GM12873 (cell line): ENCODE measurements around the gene RPS6KA5.

ENCODE experiments used
- CTCF ChIP-seq: IDR thresholded peaks from 2 replicates; pipeline ENCODE4 v1.5.1; 2012; ENCODE audit warnings: low read depth, mild to moderate bottlenecking, moderate library complexity, low read length, control low read depth; ENCODE audit not compliant: insufficient read depth; ENCODE audit errors: missing control alignments

The RPS6KA5 gene

DNA sequence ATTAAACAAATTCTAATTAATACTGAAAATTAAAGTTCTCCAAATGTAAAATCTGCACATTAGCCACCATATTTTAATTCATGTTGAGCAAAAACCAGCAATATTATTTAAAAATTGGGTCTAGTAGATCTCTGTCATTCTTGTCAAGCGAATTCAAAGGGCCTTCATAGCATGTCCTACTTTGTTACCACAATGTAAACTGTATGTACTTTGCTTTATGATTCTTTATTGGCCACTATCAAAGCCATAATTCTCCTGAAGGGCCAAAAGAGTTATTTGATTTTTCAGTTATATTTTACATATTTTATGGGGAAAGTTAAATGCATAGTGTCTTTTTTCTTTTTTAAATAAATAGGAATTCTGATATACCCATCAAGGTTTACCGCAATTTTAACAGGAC is 117.9 kb downstream of the RPS6KA5 start:
- no peak for TF ChIP-seq CTCF

DNA sequence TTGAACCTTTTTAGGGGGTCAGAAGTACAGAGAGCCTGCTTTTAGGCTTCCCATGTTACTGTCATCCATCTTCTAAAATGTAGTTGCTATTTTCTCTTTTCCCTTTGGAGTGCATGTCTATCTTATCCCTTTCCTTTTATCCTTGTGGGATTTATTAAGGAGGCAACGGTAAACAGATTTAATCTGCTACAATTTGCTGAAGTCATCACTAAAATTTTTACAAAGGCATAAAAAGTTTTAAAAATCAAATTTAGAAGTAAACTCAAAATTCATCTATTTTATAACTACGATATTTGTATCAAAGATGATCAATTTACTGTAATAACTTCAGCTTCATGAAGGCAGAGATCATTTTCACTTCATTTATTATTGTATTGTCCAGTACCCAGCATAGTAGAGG is 118.7 kb downstream of the RPS6KA5 start:
- TF ChIP-seq CTCF, result no peak

DNA sequence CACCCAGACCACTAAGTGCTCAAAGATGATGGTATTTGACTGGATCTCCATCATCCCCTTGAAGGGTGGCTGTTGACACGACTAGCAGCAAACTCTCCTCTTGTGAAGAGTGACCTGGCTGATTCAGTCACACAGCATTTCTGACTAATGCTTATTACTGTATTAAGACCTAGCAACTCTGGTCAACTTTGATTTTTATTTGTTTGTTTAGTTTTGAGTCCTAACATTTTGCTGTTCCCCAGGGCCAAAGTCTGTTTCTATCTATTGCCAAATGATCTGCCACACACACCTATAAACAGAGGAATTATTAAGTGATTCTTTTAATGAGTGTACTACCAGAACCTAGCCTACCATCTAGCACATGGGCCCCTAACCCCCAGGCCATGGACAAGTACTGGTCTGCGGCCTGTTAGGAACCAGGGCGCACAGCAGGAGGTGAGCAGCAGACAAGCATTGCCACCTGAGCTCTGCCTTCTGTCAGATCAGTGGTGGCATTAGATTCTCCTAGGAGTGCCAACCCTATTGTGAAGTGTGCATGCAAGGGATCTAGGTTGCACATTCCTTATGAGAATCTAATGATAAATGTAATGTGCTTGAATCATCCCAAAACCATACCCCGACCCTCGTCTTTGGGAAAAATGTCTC is 120.0 kb downstream of the RPS6KA5 start:
- TF ChIP-seq CTCF, result no peak

GRCh38 chr14:90938615-90939014 is 121.8 kb downstream of the RPS6KA5 start:
- TF ChIP-seq CTCF, result no peak

DNA sequence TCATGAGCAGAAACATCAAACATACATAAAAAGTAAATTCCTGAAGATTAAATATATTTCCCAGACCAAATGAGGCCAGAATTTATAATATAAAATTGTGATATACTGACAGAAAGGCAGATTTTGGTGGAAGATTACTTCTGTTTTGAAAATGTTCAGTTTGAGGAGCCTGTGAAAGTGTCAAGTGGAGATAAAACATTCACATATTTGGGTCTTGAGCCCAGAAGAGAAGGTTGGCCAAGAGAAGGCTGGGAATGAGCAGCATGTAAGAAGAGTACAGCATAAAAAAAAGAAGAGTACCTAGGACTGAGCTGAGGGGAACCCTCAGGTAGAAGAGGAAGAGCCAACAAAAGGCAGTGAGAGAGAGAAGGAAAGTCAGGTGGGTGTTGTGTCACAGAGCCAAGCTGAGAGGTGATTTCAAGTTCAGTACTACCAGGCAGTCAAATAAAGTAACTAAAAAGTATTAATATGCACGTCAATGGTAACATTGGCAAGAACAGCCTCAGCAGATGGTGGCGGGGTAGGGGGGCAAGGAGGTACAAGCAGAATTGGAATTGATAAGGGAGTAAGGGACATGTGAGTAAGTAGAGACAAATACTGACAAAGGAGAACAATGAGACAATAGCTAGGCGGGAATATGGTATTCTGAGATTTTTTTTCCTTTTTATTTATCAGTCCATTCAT is 123.5 kb downstream of the RPS6KA5 start:
- no peak for TF ChIP-seq CTCF

GRCh38 chr14:90924621-90925340 is 135.7 kb downstream of the RPS6KA5 start:
- no peak for TF ChIP-seq CTCF

GRCh38 chr14:90922141-90922540 is 138.3 kb downstream of the RPS6KA5 start:
- TF ChIP-seq CTCF, result no peak
